Neural progenitor cell (in vitro differentiated cells): Measurements from ENCODE around the gene RIMS1. TPM values are rescaled to one million over a fixed set of nuclear protein-coding genes. Genes with fewer than 3 reads are reported as not detected.

Source experiments
- DNase-seq: peaks from one replicate; pipeline ENCODE4 v3.0.0-alpha.2; 2016; ENCODE audit warnings: low spot score
- H2AFZ ChIP-seq: fragments of 200-600 bp; sonication (generic); replicated peaks from 2 replicates; pipeline ENCODE4 v1.6.1; 2016; ENCODE audit warnings: antibody characterized with exemption
- H3F3A ChIP-seq: fragments of 200-600 bp; sonication (generic); 2 replicates; pipeline ENCODE4 v1.6.1; 2016; ENCODE audit warnings: antibody characterized with exemption, low read depth
- H3K27ac ChIP-seq: fragments of 200-600 bp; sonication (generic); 2 replicates; pipeline ENCODE4 v1.5.1; 2016; ENCODE audit warnings: mild to moderate bottlenecking
- H3K27me3 ChIP-seq: fragments of 200-600 bp; sonication (generic); 2 replicates; pipeline ENCODE4 v1.6.1; 2016; ENCODE audit warnings: mild to moderate bottlenecking, moderate library complexity
- H3K36me3 ChIP-seq: fragments of 200-600 bp; sonication (generic); 2 replicates; pipeline ENCODE4 v1.5.1; 2016
- H3K4me1 ChIP-seq: fragments of 200-600 bp; sonication (generic); 2 replicates; pipeline ENCODE4 v1.6.1; 2016; ENCODE audit warnings: mixed run types
- H3K4me2 ChIP-seq: fragments of 200-600 bp; sonication (generic); 2 replicates; pipeline ENCODE4 v1.6.1; 2016
- H3K4me3 ChIP-seq: fragments of 200-600 bp; sonication (generic); 2 replicates; pipeline ENCODE4 v1.5.1; 2016
- H3K79me2 ChIP-seq: fragments of 200-600 bp; sonication (generic); 2 replicates; pipeline ENCODE4 v1.6.1; 2016; ENCODE audit warnings: low read depth
- H3K9ac ChIP-seq: fragments of 200-600 bp; sonication (generic); 2 replicates; pipeline ENCODE4 v1.6.1; 2016
- H3K9me3 ChIP-seq: fragments of 200-600 bp; sonication (generic); 2 replicates; pipeline ENCODE4 v1.5.1; 2016; ENCODE audit warnings: low read depth
- H4K20me1 ChIP-seq: fragments of 200-600 bp; sonication (generic); 2 replicates; pipeline ENCODE4 v1.6.1; 2016; ENCODE audit warnings: low read depth
- H3K27ac Mint-ChIP-seq: 3 replicates; pipeline ENCODE4 v1.8.0; 2021; ENCODE audit warnings: mixed read lengths
- H3K27me3 Mint-ChIP-seq: 2 replicates; pipeline ENCODE4 v1.8.0; 2022; ENCODE audit warnings: low read depth, mild to moderate bottlenecking, inconsistent platforms, moderate library complexity, mixed read lengths; ENCODE audit not compliant: insufficient read depth
- H3K36me3 Mint-ChIP-seq: 3 replicates; pipeline ENCODE4 v1.8.0; 2021; ENCODE audit warnings: mixed read lengths
- H3K4me1 Mint-ChIP-seq: 3 replicates; pipeline ENCODE4 v1.8.0; 2021; ENCODE audit warnings: mixed read lengths
- H3K4me3 Mint-ChIP-seq: 3 replicates; pipeline ENCODE4 v1.8.0; 2021; ENCODE audit warnings: mild to moderate bottlenecking, moderate library complexity, mixed read lengths
- H3K9me3 Mint-ChIP-seq: 3 replicates; pipeline ENCODE4 v1.8.0; 2020; ENCODE audit warnings: mixed read lengths
- EZH2 ChIP-seq: fragments of 200-600 bp; sonication (generic); IDR thresholded peaks from 2 replicates; pipeline ENCODE4 v1.6.1; 2017; ENCODE audit warnings: antibody characterized with exemption, mild to moderate bottlenecking, moderate library complexity
- EZH2phosphoT487 ChIP-seq: fragments of 200-600 bp; sonication (generic); IDR thresholded peaks from 2 replicates; pipeline ENCODE4 v1.6.1; 2017; ENCODE audit warnings: antibody characterized with exemption
- total RNA-seq: library from RNA; depleted of rRNA; stranded (reverse); fragments of >200 nt; gene quantifications from 2 replicates; pipeline ENCODE4 v1.2.3, GENCODE V29; 2015; ENCODE audit warnings: low replicate concordance
- TF ChIP-seq, protein P1 (sequence below): fragments of 200-600 bp; sonication (generic); IDR thresholded peaks from 2 replicates; pipeline ENCODE4 v1.5.1; 2017; ENCODE audit warnings: antibody characterized with exemption, mild to moderate bottlenecking

RIMS1 gene
- total RNA-seq, 1 donor from 2014 or later = 2.5 TPM

DNA sequence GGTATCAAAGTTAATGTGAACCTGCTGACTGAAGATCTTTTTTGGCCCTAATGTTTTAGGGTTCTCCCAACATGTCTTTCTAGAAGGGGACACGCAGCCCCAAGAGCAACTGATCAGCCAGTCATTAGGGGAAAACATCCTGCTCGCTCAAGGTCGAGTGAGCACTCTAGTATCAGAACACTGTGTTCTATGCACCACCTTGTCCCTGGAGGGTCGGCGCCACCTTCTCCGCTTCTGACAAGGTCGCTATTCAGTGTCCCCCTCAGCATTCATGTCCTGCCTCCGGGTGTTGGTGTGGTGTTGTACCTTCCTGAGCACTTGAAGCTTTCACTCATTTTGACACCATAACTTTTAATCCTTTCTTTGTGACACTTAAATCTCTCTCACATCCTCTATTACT, 404.3 kb downstream of the RIMS1 start:
- Histone ChIP-seq H3K9ac (no peak overlapping the region), H3K27ac (no peak overlapping the region), H4K20me1 (no peaks in the 10 kb centered on the region), H3K9me3 (no peaks in the 10 kb centered on the region), H3K4me2 (no peak overlapping the region), H3K4me1 (no peaks in the 10 kb centered on the region), H3K27me3 (no peaks in the 10 kb centered on the region), H2AFZ (no peak overlapping the region), H3K4me3 (no peak overlapping the region), H3K36me3 (no peaks in the 10 kb centered on the region), H3K79me2 (no peaks in the 10 kb centered on the region), H3F3A (no peaks in the 10 kb centered on the region)
- TF ChIP-seq, protein P1, sequence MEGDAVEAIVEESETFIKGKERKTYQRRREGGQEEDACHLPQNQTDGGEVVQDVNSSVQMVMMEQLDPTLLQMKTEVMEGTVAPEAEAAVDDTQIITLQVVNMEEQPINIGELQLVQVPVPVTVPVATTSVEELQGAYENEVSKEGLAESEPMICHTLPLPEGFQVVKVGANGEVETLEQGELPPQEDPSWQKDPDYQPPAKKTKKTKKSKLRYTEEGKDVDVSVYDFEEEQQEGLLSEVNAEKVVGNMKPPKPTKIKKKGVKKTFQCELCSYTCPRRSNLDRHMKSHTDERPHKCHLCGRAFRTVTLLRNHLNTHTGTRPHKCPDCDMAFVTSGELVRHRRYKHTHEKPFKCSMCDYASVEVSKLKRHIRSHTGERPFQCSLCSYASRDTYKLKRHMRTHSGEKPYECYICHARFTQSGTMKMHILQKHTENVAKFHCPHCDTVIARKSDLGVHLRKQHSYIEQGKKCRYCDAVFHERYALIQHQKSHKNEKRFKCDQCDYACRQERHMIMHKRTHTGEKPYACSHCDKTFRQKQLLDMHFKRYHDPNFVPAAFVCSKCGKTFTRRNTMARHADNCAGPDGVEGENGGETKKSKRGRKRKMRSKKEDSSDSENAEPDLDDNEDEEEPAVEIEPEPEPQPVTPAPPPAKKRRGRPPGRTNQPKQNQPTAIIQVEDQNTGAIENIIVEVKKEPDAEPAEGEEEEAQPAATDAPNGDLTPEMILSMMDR = no peak
- TF ChIP-seq EZH2phosphoT487 (no peak), EZH2 (no peak)
- H3K4me1 Mint-ChIP-seq = peaks cover 7% of the 10 kb centered on the region
- H3K27me3 Mint-ChIP-seq = no peaks in the 10 kb centered on the region
- no peak overlapping the region for H3K27ac Mint-ChIP-seq
- DNase-seq = no peak
- H3K36me3 Mint-ChIP-seq = no peaks in the 10 kb centered on the region
- H3K9me3 Mint-ChIP-seq = no peaks in the 10 kb centered on the region
- H3K4me3 Mint-ChIP-seq = no peak overlapping the region

DNA sequence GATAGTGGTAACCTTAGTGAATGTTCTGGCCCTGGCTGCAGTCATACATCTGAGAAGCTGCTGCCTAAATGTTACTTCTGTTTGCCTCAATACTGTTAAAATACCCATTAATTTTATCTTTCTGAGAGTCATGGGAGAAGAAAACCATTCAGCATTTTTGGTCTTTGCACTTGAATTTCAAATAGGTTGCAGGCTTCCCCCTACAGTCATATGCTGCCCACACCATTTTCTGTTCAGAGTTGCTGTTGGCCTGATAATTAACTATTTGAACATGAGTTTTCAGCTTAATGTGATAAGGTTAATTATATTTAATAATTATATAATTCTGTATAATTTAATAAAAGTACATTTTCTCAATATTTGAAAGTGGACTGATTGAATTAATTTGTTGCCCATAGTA, 410.0 kb downstream of the RIMS1 start:
- DNase-seq = no peak
- Mint-ChIP-seq H3K27me3 (no peaks in the 10 kb centered on the region), H3K4me1 (no peaks in the 10 kb centered on the region), H3K27ac (no peak overlapping the region), H3K4me3 (no peak overlapping the region), H3K36me3 (no peaks in the 10 kb centered on the region), H3K9me3 (no peaks in the 10 kb centered on the region)
- no peaks in the 10 kb centered on the region for H3K9me3 ChIP-seq
- H2AFZ ChIP-seq = no peak overlapping the region
- H3K27ac ChIP-seq = no peak overlapping the region
- H3K79me2 ChIP-seq = no peaks in the 10 kb centered on the region
- no peaks in the 10 kb centered on the region for H3K27me3 ChIP-seq
- H3K36me3 ChIP-seq = no peaks in the 10 kb centered on the region
- no peaks in the 10 kb centered on the region for H4K20me1 ChIP-seq
- H3K4me2 ChIP-seq = no peak overlapping the region
- no peaks in the 10 kb centered on the region for H3K4me1 ChIP-seq
- TF ChIP-seq, protein P1 = no peak
- TF ChIP-seq EZH2phosphoT487 = no peak
- no peak for TF ChIP-seq EZH2
- H3K9ac ChIP-seq = no peak overlapping the region
- H3K4me3 ChIP-seq = no peak overlapping the region
- no peaks in the 10 kb centered on the region for H3F3A ChIP-seq

DNA sequence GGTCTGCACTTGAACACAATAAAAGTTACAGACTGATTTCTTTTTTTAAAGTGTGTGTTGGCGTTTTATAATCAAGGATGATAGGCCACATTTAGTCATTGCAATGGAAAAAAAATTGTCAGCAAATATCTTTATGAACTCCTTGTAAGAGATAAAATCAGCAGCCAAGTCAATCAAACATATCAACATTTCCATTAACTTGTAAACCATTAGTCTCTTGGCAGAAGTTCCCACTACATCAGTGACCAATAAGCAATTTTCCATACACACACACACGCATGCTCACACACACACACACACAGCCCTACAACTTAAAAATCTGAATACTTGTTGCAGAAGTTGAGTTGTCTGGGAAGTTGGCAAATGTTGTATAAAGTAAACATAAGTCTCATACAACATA, 419.6 kb downstream of the RIMS1 start:
- DNase-seq = no peak
- H3F3A ChIP-seq = no peaks in the 10 kb centered on the region
- H4K20me1 ChIP-seq = no peaks in the 10 kb centered on the region
- no peak overlapping the region for H3K9ac ChIP-seq
- no peak overlapping the region for H3K4me3 ChIP-seq
- no peaks in the 10 kb centered on the region for H3K36me3 Mint-ChIP-seq
- no peaks in the 10 kb centered on the region for H3K9me3 ChIP-seq
- H3K4me3 Mint-ChIP-seq = no peak overlapping the region
- H2AFZ ChIP-seq = no peak overlapping the region
- TF ChIP-seq, protein P1 = no peak
- TF ChIP-seq EZH2phosphoT487 (no peak), EZH2 (no peak)
- no peaks in the 10 kb centered on the region for H3K27me3 Mint-ChIP-seq
- H3K4me1 Mint-ChIP-seq = no peaks in the 10 kb centered on the region
- H3K9me3 Mint-ChIP-seq = no peaks in the 10 kb centered on the region
- H3K36me3 ChIP-seq = no peaks in the 10 kb centered on the region
- no peak overlapping the region for H3K27ac ChIP-seq
- no peak overlapping the region for H3K27ac Mint-ChIP-seq
- no peaks in the 10 kb centered on the region for H3K79me2 ChIP-seq
- no peak overlapping the region for H3K4me2 ChIP-seq
- no peaks in the 10 kb centered on the region for H3K27me3 ChIP-seq
- H3K4me1 ChIP-seq = no peaks in the 10 kb centered on the region
